Measurements from ENCODE around the gene MANEAL. TPM values are rescaled to one million over a fixed set of nuclear protein-coding genes. Genes with fewer than 3 reads are reported as not detected.

Gene MANEAL
- total and polyA plus RNA-seq, 8 donors: 4.3 to 11.2 (median 5.4) TPM

DNA sequence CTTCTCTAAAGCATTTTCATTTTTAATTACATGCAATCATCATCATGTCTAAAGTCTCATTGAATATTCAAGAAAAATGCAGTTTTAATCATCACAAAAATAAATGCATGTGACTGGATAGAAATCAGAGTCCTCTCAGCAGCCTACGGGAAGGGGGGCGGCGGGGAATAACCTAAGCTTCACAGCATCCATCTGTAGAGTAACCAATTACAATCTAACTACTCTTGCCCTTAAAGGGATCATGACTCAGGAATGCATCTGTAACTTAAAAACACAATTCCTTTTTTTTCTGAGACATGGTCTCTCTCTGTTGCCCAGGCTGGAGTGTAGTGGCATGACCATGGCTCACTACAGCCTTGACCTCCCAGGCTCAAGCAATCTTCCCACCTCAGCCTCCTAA lies 43.1 kb downstream of the MANEAL start:
- no peak for DNase-seq
- no peaks in the 10 kb centered on the region for H3K9me3 ChIP-seq
- ATAC-seq: no peak
- TF ChIP-seq, protein P1, sequence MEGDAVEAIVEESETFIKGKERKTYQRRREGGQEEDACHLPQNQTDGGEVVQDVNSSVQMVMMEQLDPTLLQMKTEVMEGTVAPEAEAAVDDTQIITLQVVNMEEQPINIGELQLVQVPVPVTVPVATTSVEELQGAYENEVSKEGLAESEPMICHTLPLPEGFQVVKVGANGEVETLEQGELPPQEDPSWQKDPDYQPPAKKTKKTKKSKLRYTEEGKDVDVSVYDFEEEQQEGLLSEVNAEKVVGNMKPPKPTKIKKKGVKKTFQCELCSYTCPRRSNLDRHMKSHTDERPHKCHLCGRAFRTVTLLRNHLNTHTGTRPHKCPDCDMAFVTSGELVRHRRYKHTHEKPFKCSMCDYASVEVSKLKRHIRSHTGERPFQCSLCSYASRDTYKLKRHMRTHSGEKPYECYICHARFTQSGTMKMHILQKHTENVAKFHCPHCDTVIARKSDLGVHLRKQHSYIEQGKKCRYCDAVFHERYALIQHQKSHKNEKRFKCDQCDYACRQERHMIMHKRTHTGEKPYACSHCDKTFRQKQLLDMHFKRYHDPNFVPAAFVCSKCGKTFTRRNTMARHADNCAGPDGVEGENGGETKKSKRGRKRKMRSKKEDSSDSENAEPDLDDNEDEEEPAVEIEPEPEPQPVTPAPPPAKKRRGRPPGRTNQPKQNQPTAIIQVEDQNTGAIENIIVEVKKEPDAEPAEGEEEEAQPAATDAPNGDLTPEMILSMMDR (IDR thresholded peaks at IDR 0.05): no peak
- H3K36me3 ChIP-seq: peaks cover 0 to 98% of the 10 kb centered on the region in 2 donors
- no peak overlapping the region for H3K4me3 ChIP-seq
- intact Hi-C loops (cut with DNase I): no loop called here
- H3K4me1 ChIP-seq: peaks cover 0 to 3% of the 10 kb centered on the region in 2 donors
- H3K27me3 ChIP-seq: no peaks in the 10 kb centered on the region
- no peak overlapping the region for H3K27ac ChIP-seq

DNA sequence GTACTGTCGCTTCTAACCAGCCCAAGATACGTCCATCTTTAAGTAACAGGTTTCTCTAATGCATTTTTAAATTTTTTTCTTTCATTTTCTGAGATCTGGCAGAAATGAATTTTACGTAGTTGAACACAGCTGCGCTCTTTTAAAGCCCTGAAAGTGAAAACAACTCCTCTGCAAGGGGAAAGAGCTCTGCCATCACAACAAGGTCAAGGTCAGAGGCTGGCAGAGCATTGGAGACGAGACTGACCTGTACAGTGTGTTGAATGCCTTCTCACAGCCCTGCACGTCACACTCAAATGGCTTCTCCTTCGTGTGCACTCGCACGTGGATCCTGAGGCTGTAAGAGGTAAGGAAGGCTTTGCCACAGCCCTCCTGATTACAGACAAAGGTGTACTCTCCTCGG lies 46.0 kb downstream of the MANEAL start:
- intact Hi-C loops (cut with DNase I): no loop called here
- H3K4me1 ChIP-seq: peaks cover 0 to 30% of the 10 kb centered on the region in 2 donors
- DNase-seq (no peak), ATAC-seq (no peak)
- H3K9me3 ChIP-seq: no peaks in the 10 kb centered on the region
- H3K27ac ChIP-seq: no peak overlapping the region
- H3K4me3 ChIP-seq: no peak overlapping the region
- H3K27me3 ChIP-seq: no peaks in the 10 kb centered on the region
- H3K36me3 ChIP-seq: peaks cover 0 to 79% of the 10 kb centered on the region in 2 donors
- TF ChIP-seq, protein P1 (IDR thresholded peaks at IDR 0.05): no peak

DNA sequence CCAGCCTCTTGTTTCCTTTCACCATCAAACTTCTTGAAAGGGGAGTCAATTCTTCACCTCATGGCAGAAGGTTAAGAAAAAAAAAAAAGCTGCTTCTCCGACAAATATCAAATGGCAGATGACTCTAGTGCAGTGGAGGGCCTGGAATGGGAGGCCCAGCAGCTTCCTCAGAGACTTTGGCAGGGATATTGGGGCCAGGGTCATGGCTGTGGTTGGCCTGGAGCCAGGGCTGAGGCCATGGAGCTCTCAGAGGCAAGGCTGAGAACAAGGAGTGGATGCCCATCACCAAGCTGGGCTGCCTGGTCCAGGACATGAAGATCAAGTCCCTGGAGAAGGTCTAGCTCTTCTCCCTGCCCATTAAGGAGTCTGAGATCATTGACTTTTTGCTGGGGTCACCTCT lies 47.1 kb downstream of the MANEAL start:
- Histone ChIP-seq H3K4me3 (no peak overlapping the region), H3K4me1 (peaks cover 0 to 40% of the 10 kb centered on the region in 2 donors), H3K36me3 (peaks cover 0 to 68% of the 10 kb centered on the region in 2 donors), H3K27me3 (no peaks in the 10 kb centered on the region), H3K27ac (no peak overlapping the region), H3K9me3 (no peaks in the 10 kb centered on the region)
- TF ChIP-seq, protein P1 (IDR thresholded peaks at IDR 0.05): no peak
- DNase-seq (no peak), ATAC-seq (no peak)
- intact Hi-C loops (cut with DNase I): no loop called here

DNA sequence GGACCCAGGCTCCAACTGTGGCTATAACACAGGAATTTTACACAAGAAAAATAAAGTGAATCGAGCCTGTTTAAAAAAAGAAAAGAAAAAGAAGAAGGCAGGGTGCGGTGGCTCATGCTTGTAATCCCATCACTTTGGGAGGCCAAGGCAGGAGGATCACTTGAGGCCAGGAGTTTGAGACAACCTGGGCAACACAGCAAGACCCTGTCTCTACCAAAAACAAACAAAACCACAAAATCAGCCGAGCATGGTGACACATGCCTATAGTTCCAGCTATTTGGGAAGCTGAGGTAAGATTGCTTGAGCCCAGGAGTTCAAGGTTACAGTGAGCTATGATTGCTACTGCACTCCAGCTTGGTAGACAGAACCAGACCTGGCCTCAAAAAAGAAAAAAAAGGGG lies 48.0 kb downstream of the MANEAL start:
- intact Hi-C loops (cut with DNase I): no loop called here
- no peak for DNase-seq
- H3K27ac ChIP-seq: no peak overlapping the region
- no peak overlapping the region for H3K4me3 ChIP-seq
- H3K4me1 ChIP-seq: peaks cover 0 to 50% of the 10 kb centered on the region in 2 donors
- TF ChIP-seq, protein P1 (IDR thresholded peaks at IDR 0.05): no peak
- peaks cover 0 to 61% of the 10 kb centered on the region in 2 donors for H3K36me3 ChIP-seq
- no peaks in the 10 kb centered on the region for H3K9me3 ChIP-seq
- no peaks in the 10 kb centered on the region for H3K27me3 ChIP-seq
- no peak for ATAC-seq

DNA sequence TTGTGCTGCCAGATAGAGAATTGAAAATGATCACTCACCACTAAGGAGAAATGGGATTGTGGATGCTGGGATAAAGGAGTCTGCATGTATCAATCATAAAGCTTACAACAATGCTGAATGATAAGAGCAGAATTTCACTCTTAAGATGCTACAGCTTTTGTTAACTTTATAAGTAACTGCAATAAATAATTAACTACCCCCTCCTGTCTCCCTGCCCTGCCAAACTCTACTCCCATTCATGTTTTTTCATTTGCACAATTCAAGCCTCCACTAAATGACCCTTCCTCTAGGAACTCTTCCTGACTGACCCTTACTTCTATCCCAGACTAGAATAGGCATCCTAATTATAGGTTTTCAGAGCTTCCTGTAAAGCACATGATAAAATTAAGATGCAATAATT lies 50.9 kb downstream of the MANEAL start:
- DNase-seq: no peak
- Histone ChIP-seq H3K27ac (peak overlapping the region in 1 of 2 donors; percentile 87), H3K9me3 (no peaks in the 10 kb centered on the region), H3K4me3 (no peak overlapping the region), H3K27me3 (no peaks in the 10 kb centered on the region), H3K4me1 (peaks cover 0 to 77% of the 10 kb centered on the region in 2 donors), H3K36me3 (peaks cover 0 to 47% of the 10 kb centered on the region in 2 donors)
- TF ChIP-seq, protein P1 (IDR thresholded peaks at IDR 0.05): no peak
- intact Hi-C loops (cut with DNase I): no loop called here
- ATAC-seq: no peak
